Activated B cell treated with CpG ODN at 0.5 μM for 24 hours (primary cell): ENCODE data around the gene C16orf89. TPM values are rescaled to one million over a fixed set of nuclear protein-coding genes. Genes with fewer than 3 reads are reported as not detected.

Experiments used
- ATAC-seq: fragments of 200-7000 bp; cut with Tn5 transposase; one replicate; pipeline ENCODE4 v1.10.0; 2021; ENCODE audit warnings: low read depth, mild to moderate bottlenecking, moderate library complexity
- CTCF ChIA-PET: fragments of 350-600 bp; sonication (Branson Sonifier 250); formaldehyde crosslinking; loops from one replicate; lab custom pipeline; 2021; ENCODE audit warnings: antibody characterized with exemption; lab: Charles Lee
- POLR2A ChIA-PET: fragments of 350-600 bp; sonication (Branson Sonifier 250); formaldehyde crosslinking; loops from one replicate; lab custom pipeline; 2021; ENCODE audit warnings: antibody characterized with exemption; lab: Charles Lee
- DNase-seq: peaks from one replicate; pipeline ENCODE4 v3.0.0; 2022
- H3K27ac Mint-ChIP-seq: one replicate; pipeline ENCODE4 v1.8.0; 2020; ENCODE audit warnings: mixed read lengths
- H3K27me3 Mint-ChIP-seq: one replicate; pipeline ENCODE4 v1.8.0; 2021; ENCODE audit warnings: mixed read lengths
- H3K36me3 Mint-ChIP-seq: one replicate; pipeline ENCODE4 v1.8.0; 2021; ENCODE audit warnings: low read depth, mixed read lengths
- H3K4me1 Mint-ChIP-seq: one replicate; pipeline ENCODE4 v1.8.0; 2021; ENCODE audit warnings: mixed read lengths
- H3K4me3 Mint-ChIP-seq: one replicate; pipeline ENCODE4 v1.8.0; 2020; ENCODE audit warnings: mild to moderate bottlenecking, mixed read lengths
- H3K9me3 Mint-ChIP-seq: one replicate; pipeline ENCODE4 v1.8.0; 2020; ENCODE audit warnings: mixed read lengths
- CTCF ChIP-seq: fragments of 200-600 bp; IDR thresholded peaks from one replicate; pipeline ENCODE4 v1.8.0; 2022; ENCODE audit warnings: antibody characterized with exemption, mild to moderate bottlenecking
- intact Hi-C: fragments of 100-400 bp; cut with micrococcal nuclease; formaldehyde crosslinking; loops from one replicate; pipeline ENCODE4 v1.15.1; 2024
- total RNA-seq: library from RNA; stranded (reverse); gene quantifications from 2 replicates; pipeline ENCODE4 v1.2.3, GENCODE V29; 2022

C16orf89 gene
- total RNA-seq, 1 donor from 2014 or later = not detected

- ATAC-seq = no peak
- Mint-ChIP-seq H3K4me1 (no peaks in the 10 kb centered on the region), H3K27me3 (peaks cover 15% of the 10 kb centered on the region), H3K9me3 (no peaks in the 10 kb centered on the region), H3K36me3 (no peaks in the 10 kb centered on the region), H3K4me3 (no peak overlapping the region), H3K27ac (no peak overlapping the region)
- no peak for TF ChIP-seq CTCF
- POLR2A ChIA-PET = no interaction called here
- no peak for DNase-seq
- CTCF ChIA-PET = no interaction called here
- intact Hi-C loops = no loop called here
These were observed 59.2 kb downstream of the C16orf89 start for GRCh38 chr16:5006348-5007193.

- intact Hi-C loops = no loop called here
- H3K27me3 Mint-ChIP-seq = peaks cover 14% of the 10 kb centered on the region
- POLR2A ChIA-PET = no interaction called here
These were observed 59.8 kb downstream of the C16orf89 start for GRCh38 chr16:5005916-5006315.

GRCh38 chr16:5004311-5004710, 61.4 kb downstream of the C16orf89 start:
- no peaks in the 10 kb centered on the region for H3K9me3 Mint-ChIP-seq
- intact Hi-C loops = no loop called here
- ATAC-seq (no peak), DNase-seq (no peak)
- no peak for TF ChIP-seq CTCF
- peaks cover 8% of the 10 kb centered on the region for H3K27me3 Mint-ChIP-seq
- no peaks in the 10 kb centered on the region for H3K4me1 Mint-ChIP-seq
- H3K36me3 Mint-ChIP-seq = no peaks in the 10 kb centered on the region
- no peak overlapping the region for H3K27ac Mint-ChIP-seq
- ChIA-PET POLR2A (no interaction called here), CTCF (no interaction called here)
- no peak overlapping the region for H3K4me3 Mint-ChIP-seq

More at GRCh38 chr16:5005916-5006315, 59.8 kb downstream of the C16orf89 start:
- no peak overlapping the region for H3K27ac Mint-ChIP-seq
- CTCF ChIA-PET = no interaction called here
- TF ChIP-seq CTCF = no peak
- no peak for DNase-seq
- no peak overlapping the region for H3K4me3 Mint-ChIP-seq
- H3K9me3 Mint-ChIP-seq = no peaks in the 10 kb centered on the region
- no peaks in the 10 kb centered on the region for H3K36me3 Mint-ChIP-seq
- ATAC-seq = no peak
- no peaks in the 10 kb centered on the region for H3K4me1 Mint-ChIP-seq

- peaks cover 5% of the 10 kb centered on the region for H3K27me3 Mint-ChIP-seq
- ChIA-PET CTCF (no interaction called here), POLR2A (no interaction called here)
- no peak overlapping the region for H3K4me3 Mint-ChIP-seq
- no peaks in the 10 kb centered on the region for H3K4me1 Mint-ChIP-seq
- ATAC-seq (no peak), DNase-seq (no peak)
- no peak for TF ChIP-seq CTCF
- intact Hi-C loops = no loop called here
- H3K27ac Mint-ChIP-seq = no peak overlapping the region
- H3K36me3 Mint-ChIP-seq = no peaks in the 10 kb centered on the region
- H3K9me3 Mint-ChIP-seq = no peaks in the 10 kb centered on the region
These were observed 61.9 kb downstream of the C16orf89 start for GRCh38 chr16:5003828-5004227.

- TF ChIP-seq CTCF = no peak
- Mint-ChIP-seq H3K36me3 (no peaks in the 10 kb centered on the region), H3K27me3 (peaks cover 4% of the 10 kb centered on the region), H3K4me3 (no peak overlapping the region), H3K27ac (no peak overlapping the region), H3K9me3 (no peaks in the 10 kb centered on the region), H3K4me1 (no peaks in the 10 kb centered on the region)
- DNase-seq = no peak
- POLR2A ChIA-PET = interaction anchor here (0.6 kb wide), 1 partner anchor 833 kb away, joined by 3 read pairs; no protein-coding TSS in a partner anchor
- CTCF ChIA-PET = no interaction called here
- ATAC-seq = no peak
- intact Hi-C loops = no loop called here
These were observed 62.5 kb downstream of the C16orf89 start for GRCh38 chr16:5003211-5003610.
